GM19035 (cell line): Measurements from ENCODE around the gene CHST15.

Source experiments
- ATAC-seq: cut with Tn5 transposase; IDR thresholded peaks from one replicate; pipeline ENCODE4 v1.9.1; 2021; ENCODE audit not compliant: unreplicated experiment

CHST15 gene

DNA sequence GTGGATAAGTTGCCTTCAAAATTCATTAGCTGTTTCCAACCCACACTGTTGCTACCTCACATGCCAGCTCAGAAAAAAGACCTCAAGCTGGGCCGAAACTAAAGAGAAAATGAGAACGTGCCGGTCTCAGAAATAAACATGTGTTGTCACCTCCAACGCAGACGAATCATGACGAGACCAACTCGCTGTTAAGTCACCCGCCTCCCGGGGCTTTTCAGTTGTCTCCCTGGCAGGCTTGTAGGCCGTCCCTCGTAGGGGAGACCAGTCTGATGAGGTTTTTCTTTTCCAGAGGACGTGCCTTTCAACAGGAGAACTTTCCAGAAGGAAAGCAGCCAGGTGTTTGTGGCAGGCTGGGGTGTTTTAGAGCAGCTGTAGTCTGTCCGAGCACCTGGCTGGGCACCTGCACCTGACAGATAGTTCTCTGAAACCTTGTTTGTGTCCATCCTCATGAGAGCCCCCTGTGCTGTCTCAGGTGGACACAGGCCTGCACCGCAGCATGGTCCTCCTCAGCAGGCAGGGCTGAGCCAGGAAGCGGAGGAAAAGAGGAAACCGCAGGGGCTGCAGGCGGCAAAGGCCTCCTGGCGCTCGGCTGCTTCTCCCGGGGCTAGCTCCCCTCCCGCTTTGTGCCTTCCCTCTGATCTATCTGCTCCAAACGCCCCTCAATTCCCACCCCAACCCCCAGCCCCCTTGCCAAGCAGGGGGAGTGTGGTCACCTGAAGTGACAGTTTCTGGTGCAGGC is 78.8 kb downstream of the CHST15 start:
- no peak for ATAC-seq

DNA sequence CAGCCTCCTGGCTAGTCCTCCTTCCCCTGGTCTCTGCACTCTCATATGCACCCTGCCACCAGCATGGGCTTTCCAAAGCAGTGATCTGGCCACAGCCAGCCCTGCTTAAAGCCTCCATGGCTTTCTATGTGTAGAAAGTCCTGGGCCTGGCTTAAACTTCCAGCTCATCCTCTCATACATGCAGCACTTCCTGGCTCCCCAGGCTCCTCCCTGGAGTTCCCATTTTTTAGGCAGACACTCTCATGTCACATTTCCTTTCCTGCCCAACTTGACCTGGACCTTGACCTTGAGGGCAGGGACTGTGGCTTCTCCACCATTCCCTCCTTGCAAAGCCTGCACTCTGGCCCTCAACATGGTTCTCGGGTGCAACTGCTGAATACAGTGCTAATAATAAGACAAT is 79.5 kb downstream of the CHST15 start:
- ATAC-seq = no peak

DNA sequence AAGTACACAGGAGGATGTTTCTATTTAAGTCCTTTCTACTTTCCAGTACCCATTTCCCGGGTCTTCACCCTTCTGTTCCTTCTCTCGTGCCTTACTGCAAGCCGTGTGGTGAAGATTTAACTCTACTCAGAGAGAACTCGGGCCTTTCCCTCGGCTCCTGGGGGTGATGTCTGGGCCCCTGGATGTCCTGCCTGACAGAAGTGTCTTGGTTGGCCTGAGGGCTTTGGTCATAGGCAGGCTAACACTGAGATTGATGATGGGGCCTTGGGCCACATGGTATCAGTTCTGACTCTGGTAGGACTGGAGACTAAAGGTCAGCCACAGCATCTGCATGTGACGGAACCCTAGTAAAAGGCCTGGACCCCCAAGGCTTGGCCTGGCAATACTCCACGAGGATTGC is 80.4 kb downstream of the CHST15 start:
- ATAC-seq = no peak

DNA sequence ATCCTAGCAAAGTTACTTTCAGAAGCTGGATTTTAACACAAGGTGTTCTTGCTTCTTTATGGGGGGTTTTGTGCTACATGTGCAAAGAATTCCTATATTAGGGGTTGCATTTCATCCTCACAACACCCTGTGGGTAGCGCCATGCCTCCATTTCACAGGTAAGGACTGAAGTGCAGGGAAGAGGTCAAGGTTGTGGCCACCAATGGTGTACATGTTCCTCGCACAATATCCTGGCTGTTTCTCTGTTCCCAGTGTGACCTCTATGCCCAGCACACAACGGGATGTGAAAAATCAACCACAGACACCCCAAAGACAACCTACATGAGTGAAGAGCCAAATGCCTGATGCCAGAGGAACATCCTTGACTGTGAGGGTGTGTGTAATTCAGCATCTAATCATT is 80.8 kb downstream of the CHST15 start:
- no peak for ATAC-seq

DNA sequence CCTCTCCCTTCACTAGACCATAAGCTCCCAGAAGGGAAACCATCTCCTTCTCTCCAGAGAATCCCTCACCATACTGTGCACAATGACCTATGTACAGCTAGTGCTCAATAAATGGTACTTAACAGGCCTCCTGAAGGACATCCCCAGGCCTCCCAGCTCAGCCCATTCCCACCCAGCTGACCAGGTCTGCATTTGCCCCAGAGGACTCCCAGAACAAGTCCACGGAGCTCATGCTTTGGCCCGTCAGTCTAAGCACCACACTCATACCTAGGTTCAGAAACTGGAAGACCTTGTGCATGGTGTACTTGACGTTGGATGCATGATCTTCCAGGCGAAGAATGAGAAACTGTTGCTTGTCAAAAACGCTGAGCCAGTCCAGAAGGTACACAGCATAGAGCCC is 81.3 kb downstream of the CHST15 start:
- no peak for ATAC-seq

DNA sequence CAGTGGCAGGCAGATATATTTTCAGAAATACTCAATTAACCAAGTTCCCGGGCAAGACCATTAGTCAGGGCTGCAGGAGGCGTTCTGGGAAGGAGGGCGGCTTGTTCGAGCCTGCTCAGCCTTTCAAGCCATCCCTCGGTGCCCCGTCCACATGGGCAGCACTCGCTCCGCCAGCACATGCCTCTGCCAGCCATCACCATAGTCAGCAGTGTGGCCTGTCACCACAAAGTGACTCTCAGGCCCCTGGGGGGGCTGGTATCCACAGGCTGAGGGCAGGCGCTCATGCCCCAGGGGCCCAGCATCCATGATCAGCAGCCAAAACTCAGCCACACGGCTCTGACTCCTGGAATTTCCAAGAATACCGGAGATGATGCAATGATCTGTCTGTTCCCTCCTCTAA is 81.9 kb downstream of the CHST15 start:
- ATAC-seq = no peak

DNA sequence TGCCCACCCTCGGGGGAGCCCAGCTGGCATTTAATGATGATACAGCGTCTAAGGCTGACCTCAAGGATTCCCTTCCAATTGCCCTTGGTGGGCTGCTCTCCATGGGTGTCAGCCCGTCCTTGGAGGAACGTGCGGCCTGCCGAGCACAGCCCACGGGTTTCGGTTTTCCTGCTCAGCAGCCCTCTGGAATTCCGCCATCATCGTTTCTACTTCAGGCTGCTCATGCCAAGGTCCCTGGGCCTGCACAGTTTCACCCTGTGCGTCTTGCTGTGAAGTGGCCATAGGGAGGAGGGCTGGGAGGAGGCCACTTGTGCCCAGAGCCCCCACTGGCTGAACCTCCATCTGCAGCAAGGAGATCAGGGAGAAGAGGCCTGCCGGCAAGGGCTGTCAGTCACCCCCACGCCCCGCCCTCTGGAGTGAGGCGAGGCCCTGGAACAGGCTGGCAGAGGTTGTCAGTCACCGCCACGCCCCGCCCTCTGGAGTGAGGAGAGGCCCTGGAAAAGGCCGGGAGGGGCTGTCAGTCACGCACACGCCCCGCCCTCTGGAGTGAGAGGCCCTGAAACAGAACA is 82.8 kb downstream of the CHST15 start:
- no peak for ATAC-seq

DNA sequence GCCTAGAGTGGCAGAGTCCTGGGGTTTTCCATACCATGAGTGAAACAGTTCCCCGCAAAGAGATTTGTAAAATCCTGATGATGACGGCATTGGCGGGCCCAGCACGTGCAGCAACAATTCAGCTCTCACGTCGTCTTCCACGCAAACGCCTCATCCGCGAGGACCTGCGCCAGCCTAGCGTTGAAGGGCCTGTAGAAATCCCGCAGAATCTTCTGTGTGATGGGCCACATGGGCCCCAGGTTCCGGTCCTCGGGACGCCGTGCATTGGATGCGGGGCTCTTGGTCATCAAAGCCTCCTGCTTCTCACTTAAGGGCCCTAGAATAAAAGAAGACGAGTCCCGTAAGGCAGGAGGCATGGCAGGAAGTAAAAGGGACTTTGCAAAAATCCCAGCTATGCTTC is 83.4 kb downstream of the CHST15 start:
- no peak for ATAC-seq

DNA sequence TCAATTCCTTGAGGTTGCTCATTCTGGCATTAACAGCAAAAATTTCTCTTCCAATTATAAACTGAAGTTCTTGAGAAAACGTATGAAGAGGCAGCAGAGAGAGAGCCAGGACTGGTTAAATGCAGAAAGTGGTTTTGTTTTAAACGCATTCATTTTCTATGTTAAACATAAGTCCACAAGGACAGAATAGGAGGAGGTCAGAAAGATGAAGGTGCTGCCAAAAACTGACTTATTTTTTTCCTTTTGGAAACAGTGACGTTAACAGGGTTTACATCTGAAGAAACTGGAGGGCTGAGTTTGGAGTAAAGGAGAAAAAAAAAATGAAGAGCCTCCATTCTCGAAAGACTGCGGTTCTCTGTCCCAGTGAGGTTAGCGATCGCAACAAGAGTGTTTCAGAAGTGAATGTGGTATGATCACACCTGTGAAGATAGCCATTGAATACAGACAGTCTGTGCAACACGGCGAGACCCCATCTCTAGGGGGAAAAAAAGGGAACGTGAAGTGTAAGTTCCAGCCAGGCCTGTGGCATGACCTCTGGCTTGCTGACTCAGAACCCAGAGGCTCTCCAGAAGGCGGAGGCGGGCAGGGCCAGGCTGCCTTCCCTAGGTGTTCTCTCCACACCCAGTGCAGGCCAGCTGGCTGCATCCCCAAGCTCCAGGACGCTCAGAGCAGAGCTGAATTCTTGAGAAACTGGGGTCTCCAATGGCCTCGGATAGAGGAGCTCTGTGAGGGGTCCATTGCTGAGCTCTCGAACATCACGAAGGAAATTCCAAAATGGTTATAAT is 84.0 kb downstream of the CHST15 start:
- ATAC-seq = no peak

DNA sequence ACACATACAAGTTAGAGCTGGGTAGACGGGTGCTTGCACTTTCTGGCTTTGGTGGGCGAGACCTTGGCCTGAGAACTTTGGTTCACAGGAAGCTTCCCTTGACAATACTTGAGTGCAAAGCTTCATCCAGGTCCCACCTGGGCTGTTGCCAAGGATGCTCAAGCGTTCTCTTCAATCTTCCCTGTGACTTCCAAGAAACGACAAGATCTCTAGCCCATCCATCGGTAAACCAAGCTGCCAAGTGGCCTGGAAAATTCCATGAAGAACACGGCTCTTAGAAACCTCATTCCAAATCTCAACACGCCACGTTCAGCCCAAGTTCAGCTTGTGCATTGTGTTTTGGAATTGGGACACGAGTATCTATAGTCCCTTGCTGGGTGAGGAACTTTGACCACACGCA is 84.7 kb downstream of the CHST15 start:
- no peak for ATAC-seq

DNA sequence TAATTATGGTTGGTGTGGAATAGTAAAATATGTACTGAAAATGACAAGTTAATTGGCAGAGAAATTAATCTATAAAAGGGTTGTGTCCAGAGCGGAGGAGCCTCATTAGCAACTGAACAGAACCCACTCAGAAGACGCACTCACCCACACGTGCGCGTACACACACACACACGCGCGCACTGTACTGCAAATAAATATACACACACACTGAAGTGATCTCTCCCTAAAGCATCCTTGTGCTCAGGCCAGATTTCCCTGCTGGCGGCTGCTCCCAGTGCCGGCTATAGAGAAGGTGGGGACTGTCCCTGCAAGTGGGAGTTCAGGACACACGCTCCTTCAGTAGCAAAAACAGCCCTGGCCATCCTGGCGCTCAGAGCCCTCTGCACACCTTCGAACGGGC is 85.2 kb downstream of the CHST15 start:
- no peak for ATAC-seq

DNA sequence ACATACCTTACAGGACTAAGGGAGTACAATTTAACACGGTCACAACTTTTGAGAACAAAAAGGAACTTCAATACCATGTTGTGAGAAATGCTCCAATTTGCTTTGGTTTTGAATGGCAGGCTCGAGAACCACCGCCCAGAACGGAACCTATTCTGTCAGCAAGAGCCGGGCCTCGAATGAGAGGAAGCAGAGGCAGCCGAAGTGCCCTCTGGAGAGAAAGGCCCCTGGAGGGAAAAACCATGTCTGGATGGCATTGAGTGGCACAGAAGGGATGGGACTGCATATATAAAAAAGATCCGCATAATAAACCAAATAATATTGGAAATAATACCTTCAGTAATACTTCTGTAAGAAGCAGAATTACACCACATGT is 85.6 kb downstream of the CHST15 start:
- no peak for ATAC-seq

DNA sequence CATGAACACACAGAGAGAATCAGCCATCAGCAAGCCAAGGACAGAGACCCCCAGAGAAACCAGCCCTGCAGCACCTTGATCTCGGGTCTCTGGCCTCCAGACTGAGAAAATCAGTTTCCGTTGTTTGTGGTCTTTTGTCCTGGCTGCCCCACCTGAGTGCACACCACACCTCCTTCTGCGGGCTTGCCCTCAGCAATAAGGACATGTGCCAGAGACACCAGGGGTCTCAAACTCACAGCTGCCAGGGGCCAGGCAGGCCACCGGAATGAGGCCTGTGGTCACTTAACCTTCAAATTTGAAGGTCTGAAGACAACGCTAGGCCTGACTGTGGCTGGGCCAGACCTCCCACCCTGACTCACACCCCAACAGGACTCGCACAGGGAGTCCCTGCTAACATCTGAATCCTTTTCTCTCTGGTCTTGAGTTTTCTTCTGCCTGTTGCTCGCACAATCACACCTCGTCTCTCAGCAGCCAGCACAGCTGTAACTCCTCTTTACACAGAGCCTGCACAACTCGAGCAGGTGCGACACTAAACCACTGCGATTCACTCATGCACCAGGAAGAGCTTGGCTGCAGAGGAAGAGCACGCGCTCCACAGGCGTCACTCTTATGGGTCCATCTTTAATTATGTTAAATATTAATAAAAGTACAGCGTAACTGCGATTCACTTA is 86.2 kb downstream of the CHST15 start:
- no peak for ATAC-seq

DNA sequence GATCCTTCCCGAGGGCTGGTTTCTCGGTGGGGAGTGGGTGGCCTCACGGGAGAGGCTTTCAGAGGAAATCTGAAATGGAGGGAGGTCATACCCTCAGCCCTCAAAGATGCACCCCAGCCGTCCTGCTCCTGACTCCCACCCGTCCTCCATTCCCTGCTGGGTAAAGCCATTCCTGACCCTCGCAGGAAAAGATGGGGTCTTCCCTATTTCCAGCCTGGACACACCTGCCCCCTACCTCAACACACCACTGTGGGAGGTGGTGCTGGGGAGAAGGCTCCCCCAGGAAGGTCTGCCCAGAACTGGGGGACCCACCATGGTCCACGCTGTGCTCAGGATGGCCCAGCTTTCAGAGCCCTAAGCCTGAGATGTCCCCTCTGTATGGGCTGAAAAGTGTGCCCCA is 86.9 kb downstream of the CHST15 start:
- ATAC-seq = no peak

DNA sequence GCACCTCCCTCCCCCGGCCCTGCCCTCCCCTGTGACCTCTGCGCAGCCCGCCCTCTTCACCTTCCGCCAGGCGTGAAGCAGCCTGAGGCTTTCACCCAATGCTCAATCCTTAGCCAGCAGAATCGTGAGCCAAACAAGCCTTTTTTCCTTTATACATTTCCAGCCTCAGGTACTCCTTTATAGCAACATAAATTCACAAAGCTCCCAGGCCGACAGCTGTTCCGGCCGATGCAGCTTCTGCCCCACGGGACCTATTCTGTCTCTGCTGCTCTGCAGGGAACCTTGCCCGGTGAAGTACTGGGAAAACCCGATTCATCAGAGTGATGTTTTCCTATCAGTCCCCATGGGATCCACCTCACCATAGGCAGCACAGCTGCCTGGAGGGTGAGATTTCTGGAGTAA is 87.4 kb downstream of the CHST15 start:
- no peak for ATAC-seq

DNA sequence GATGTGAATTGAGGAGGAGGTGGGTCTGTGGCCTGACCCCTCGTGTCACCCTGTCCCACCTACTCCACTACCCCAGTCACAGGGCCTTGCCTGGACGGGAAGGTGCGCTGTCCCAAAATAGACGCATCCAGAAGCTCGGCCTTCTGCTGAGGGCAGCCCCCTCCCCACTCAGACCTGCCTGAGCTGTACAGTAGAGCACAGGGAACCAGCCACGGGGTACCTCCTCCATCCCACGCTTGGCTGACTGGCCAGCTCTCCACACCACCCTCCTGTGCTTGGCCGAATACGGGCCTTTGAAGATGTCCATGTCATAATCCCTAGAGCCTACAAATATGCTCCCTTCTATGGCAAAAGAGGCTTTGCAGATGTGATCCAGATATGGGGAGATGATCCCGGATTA is 88.3 kb downstream of the CHST15 start:
- ATAC-seq = no peak

DNA sequence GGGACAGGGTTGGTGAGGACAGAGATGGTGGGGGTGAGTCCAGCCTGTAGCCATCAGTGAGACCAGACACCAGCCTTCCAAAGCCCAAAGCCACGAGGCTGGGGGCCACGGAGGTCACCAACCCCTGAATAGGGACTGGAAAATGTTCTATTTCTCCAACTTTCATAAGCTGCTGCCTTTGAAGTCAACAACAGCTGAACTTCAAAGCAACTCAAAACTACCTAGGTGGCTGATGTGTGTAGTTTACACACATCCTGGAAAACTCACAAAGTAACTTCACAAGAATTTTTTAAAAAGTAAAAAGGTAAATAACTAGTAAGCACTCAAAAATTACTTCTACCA is 88.8 kb downstream of the CHST15 start:
- no peak for ATAC-seq

DNA sequence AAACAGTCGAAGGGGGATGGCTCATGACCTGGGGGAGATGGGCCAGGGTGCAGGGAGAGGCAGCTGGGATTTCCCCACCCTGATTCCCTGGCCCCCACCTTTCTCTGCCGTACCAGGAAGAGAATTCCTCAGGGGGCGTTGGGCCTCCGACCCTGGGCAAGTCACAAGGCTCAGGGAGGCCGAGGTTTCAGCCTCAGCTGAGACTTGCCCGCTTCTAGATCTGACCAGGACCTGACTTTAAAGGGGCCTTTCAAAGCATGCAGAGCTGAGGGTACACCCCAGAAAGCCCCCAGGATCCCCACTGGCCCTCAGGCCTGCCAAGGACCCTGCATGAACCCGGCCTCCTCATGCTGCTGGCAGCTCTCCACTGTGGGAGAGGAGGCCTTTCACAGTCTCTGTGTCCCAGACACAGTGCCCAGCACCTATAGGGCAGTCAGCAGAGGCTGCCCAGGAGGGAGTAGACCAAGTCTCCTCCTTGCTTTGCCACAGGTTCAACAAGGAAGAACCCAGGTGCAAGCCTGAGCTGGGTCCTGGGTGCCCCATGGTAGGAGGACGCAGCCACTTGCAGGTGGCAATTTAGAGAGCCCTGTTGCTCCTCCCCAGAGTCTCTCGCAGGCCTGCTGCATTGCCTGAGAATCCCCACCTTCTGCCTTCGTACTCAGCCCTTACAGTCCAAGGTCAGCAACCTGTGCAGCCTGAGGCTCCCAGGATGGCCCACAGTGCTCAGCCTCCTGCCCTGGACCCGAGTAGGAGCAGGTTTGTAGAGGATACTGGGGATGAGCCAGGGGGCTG is 89.3 kb downstream of the CHST15 start:
- no peak for ATAC-seq

DNA sequence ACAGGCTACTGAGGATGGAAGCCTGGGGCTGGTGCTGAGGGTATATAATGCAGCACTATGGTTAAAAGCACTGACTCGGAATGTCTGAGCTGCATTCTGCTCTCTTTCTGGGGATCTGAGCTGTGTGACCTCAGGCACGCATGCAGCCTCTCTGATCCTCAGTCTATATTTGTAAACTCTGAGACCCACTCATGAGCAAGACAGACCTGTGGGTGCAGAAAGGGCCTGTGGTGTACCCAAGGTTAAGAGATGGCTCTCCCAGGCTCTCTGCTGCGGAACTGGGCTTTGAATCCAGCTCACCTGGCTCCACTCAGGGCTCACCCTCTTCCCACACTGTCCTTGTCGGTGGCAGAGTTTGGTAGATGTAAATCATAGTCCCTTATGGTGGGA is 89.9 kb downstream of the CHST15 start:
- no peak for ATAC-seq

DNA sequence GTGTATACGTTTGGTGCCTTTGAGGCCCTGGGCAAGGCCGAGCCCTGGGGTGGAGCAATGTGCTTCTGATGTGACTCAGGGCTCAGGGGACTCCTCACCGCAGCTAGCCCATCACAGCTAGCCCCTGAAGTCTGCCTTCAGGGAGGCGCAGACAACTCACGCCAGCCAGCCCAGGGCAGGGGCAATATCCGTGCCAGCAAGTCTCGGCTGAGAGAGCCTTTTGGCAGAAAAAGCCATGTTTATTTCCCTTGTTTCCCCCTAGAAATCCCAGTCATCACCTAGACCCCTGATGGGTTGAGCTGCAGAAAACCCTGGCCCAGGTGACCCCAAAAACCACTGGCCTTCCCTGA is 90.4 kb downstream of the CHST15 start:
- ATAC-seq = no peak

DNA sequence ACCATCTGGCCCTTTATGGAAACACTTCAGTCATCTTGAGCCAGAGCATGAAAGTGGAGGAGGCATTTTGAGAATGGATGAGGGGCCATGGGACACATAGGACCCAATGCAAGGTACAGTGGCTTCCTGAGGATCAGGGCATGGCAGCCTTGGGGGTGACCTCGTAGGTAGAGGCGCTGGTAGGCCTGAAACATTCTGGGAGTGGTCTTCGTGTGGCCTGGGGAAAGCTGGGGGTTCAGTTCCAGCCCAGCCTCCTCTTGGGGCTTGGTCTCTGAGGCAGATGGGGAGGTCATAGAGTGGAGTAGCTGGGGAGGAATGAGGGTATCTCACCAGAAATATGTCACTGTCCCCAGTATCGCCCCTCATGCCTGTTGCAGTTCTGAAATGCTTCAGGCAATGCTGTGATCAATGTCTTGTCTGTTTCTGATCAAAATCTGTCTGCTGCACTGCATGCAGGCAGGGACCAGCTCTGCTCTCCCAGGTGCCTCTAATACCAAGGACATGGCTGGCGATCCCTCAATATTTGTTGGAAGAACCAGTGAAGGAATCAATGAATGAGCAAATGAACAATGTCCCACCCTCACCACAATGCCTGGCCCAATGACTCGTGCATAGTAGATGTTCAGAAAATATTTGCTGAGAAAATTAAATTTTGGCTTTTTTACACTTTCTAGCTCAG is 90.9 kb downstream of the CHST15 start:
- no peak for ATAC-seq
